Activated CD4-positive, alpha-beta memory T cell treated with anti-CD3 and anti-CD28 coated beads, Interleukin-2, amount 10 ng/mL, durations not matched to agents 7 days and 5 days (primary cell): ENCODE measurements around the gene NACC2. TPM values are rescaled to one million over a fixed set of nuclear protein-coding genes. Genes with fewer than 3 reads are reported as not detected.

Experiments
- CTCF ChIA-PET: fragments of 350-600 bp; sonication (Branson Sonifier 250); formaldehyde crosslinking; loops from one replicate; lab custom pipeline; 2021; ENCODE audit warnings: antibody characterized with exemption, inconsistent platforms; lab: Charles Lee
- POLR2A ChIA-PET: fragments of 350-600 bp; sonication (Branson Sonifier 250); formaldehyde crosslinking; loops from one replicate; lab custom pipeline; 2021; ENCODE audit warnings: antibody characterized with exemption; lab: Charles Lee
- DNase-seq: peaks from one replicate; pipeline ENCODE4 v3.0.0-alpha.2; 2020
- H3K27ac Mint-ChIP-seq: one replicate; pipeline ENCODE4 v1.8.0; 2021; ENCODE audit warnings: mild to moderate bottlenecking, mixed read lengths
- H3K27me3 Mint-ChIP-seq: one replicate; pipeline ENCODE4 v1.8.0; 2021; ENCODE audit warnings: mixed read lengths
- H3K36me3 Mint-ChIP-seq: one replicate; pipeline ENCODE4 v1.8.0; 2021; ENCODE audit warnings: low read depth, mixed read lengths
- H3K4me1 Mint-ChIP-seq: one replicate; pipeline ENCODE4 v1.8.0; 2021; ENCODE audit warnings: mixed read lengths
- H3K4me3 Mint-ChIP-seq: one replicate; pipeline ENCODE4 v1.8.0; 2021; ENCODE audit warnings: mild to moderate bottlenecking, mixed read lengths
- H3K9me3 Mint-ChIP-seq: one replicate; pipeline ENCODE4 v1.8.0; 2021; ENCODE audit warnings: mixed read lengths
- total RNA-seq, 2 experiments: library from RNA; stranded (reverse); gene quantifications; one replicate each; pipeline ENCODE4 v1.2.3, GENCODE V29; 2021

Gene NACC2
- total RNA-seq, 2 experiments from 2014 or later, result 8.1 to 8.7 TPM

GRCh38 chr9:136050266-136050700 is 44.8 kb downstream of the NACC2 start:
- ChIA-PET POLR2A (no interaction called here), CTCF (no interaction called here)
- Mint-ChIP-seq H3K4me1 (peaks cover 4% of the 10 kb centered on the region), H3K27me3 (peaks cover 4% of the 10 kb centered on the region), H3K27ac (no peak overlapping the region), H3K9me3 (no peaks in the 10 kb centered on the region), H3K36me3 (no peaks in the 10 kb centered on the region), H3K4me3 (no peak overlapping the region)
- DNase-seq, result no peak

DNA sequence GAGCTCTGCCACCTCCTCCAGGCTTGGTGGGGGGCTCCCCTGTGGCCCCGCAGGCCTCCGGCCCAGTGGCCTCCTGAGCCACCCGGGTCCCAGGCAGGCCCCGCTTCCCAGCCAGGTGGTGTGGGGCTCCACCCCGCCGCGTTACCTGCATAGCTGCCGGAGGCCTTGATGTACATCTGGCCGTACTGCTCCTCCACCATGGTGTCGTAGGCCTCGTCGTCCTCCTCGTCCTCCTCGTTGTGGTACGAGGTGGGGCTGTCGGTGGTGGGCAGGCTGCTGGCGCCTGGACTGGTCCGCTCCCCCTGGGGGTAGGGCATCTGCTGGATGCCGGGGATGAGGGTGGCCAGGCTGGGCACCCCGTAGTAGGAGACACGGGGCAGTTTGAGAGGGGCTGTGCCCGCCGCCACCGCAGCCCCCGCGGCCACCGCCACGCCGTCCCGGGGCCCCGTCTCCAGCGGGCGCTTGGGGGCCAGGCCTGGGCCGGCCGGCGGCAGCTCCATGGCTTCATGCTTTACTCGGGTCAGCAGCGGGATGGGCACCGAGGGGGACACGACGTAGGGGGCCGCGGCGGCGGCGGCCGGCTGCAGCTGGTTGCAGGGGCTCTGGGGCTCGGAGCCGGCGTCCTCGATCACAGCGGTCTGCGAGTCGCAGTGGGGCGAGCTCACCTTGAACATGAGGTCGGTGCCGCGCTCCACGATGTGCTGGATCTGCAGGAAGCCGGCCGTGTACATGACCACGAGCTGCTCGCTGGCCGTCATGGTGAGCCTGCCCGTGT is 45.4 kb downstream of the NACC2 start:
- Mint-ChIP-seq H3K4me3 (no peak overlapping the region), H3K27me3 (peaks cover 4% of the 10 kb centered on the region)

GRCh38 chr9:136048560-136049411 is 46.3 kb downstream of the NACC2 start:
- Mint-ChIP-seq H3K27ac (no peak overlapping the region), H3K9me3 (no peaks in the 10 kb centered on the region), H3K36me3 (no peaks in the 10 kb centered on the region), H3K27me3 (peaks cover 4% of the 10 kb centered on the region), H3K4me3 (no peak overlapping the region), H3K4me1 (peaks cover 4% of the 10 kb centered on the region)
- no peak for DNase-seq
- ChIA-PET POLR2A (no interaction called here), CTCF (no interaction called here)

More for the DNA sequence above, 45.4 kb downstream of the NACC2 start:
- Mint-ChIP-seq H3K27ac (no peak overlapping the region), H3K36me3 (no peaks in the 10 kb centered on the region), H3K4me1 (peaks cover 4% of the 10 kb centered on the region), H3K9me3 (no peaks in the 10 kb centered on the region)
- no peak for DNase-seq
- CTCF ChIA-PET, result no interaction called here
- POLR2A ChIA-PET, result no interaction called here

GRCh38 chr9:136047775-136048559 is 47.1 kb downstream of the NACC2 start:
- peaks cover 4% of the 10 kb centered on the region for H3K27me3 Mint-ChIP-seq
- CTCF ChIA-PET, result no interaction called here
- POLR2A ChIA-PET, result no interaction called here
- H3K4me1 Mint-ChIP-seq, result peaks cover 4% of the 10 kb centered on the region
- DNase-seq, result no peak
- no peak overlapping the region for H3K27ac Mint-ChIP-seq
- no peaks in the 10 kb centered on the region for H3K36me3 Mint-ChIP-seq
- no peaks in the 10 kb centered on the region for H3K9me3 Mint-ChIP-seq
- H3K4me3 Mint-ChIP-seq, result no peak overlapping the region

DNA sequence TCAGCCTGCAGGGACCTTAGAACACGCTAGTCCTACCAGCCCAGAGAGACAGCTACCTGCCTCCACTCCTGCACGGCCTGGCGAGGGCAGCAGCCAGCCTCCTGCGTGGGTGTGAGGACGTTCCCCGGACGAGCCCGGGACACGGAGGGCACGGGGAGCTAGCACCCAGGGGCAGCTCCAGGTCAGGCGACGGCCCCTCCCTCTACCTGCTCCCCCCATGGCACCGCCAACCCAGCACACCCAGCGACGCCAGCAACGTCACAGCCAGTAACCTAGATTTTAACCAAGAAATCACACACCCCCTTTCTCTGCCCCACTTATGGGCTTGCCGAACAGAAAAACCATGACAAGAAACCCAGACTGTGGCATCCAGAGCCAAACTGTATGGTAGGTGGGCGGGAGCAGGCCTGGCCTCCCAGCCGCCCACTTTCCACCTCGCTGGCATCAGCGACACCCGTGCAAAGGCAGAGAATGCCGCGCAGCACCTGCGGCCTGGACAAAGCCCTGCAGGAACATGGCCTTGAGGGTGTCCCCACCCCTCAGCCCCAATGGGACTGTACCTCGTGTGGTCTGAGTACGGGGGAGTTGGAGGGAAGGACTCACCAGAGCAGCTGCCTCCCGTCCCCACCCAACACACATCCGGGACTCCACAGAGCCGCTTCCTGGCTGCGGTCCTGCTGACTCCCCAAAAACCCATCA is 47.9 kb downstream of the NACC2 start:
- Mint-ChIP-seq H3K9me3 (no peaks in the 10 kb centered on the region), H3K36me3 (no peaks in the 10 kb centered on the region), H3K4me3 (no peak overlapping the region), H3K27me3 (peaks cover 4% of the 10 kb centered on the region), H3K4me1 (peaks cover 4% of the 10 kb centered on the region), H3K27ac (no peak overlapping the region)
- DNase-seq, result no peak
- ChIA-PET CTCF (no interaction called here), POLR2A (no interaction called here)

GRCh38 chr9:136046554-136046920 is 48.6 kb downstream of the NACC2 start:
- peaks cover 1% of the 10 kb centered on the region for H3K4me1 Mint-ChIP-seq
- H3K36me3 Mint-ChIP-seq, result no peaks in the 10 kb centered on the region
- H3K9me3 Mint-ChIP-seq, result no peaks in the 10 kb centered on the region
- no peak overlapping the region for H3K4me3 Mint-ChIP-seq
- no peaks in the 10 kb centered on the region for H3K27me3 Mint-ChIP-seq
- ChIA-PET CTCF (no interaction called here), POLR2A (no interaction called here)
- DNase-seq, result no peak
- no peak overlapping the region for H3K27ac Mint-ChIP-seq

DNA sequence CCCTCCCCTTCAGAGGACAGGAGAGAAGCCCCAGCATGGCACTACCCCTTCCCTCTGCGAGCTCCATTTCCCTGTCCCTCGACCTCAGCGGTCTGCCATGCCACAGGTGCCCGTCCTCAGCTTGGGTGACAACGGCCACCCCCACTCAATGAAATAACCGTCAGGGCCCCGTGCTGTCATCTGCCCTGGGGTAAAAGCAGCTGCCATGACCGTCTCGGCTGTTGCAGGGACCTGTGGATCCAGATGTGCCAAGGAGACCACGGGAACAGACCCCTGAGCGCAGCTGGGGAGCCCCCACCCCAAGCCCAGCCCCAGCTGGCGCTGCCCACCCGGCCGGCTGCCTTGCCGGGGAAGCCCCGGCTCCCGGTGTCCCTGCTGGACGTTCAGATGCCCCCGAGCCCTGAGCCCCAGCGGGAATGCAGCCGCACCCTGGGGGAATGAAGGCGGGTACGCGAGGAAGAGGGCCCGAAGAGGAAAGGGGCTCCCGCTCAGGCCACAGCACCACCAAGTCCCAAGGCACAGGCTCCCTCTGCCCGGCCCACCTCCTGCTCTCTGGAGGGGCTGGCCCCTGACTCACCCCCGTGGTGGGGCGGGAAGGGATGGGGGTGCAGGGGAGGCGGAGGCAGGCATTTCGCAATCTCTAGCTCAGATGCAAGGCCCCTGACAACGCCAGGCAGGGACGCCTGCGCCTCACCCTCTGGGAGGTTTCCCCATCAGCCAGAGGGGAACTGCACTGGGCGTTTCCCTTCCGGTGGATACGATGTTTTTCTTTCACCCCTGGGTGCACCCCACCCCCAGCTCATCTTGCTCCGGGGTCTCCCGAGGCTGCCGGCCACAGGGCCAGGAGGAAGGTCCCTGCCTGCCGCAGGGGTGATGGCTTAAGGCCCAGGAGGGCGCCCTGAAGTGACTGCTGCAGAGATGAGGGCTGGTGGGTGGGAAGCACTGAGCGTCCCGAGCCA is 49.2 kb downstream of the NACC2 start:
- Mint-ChIP-seq H3K36me3 (no peaks in the 10 kb centered on the region), H3K4me1 (peaks cover 1% of the 10 kb centered on the region), H3K9me3 (no peaks in the 10 kb centered on the region), H3K27ac (no peak overlapping the region), H3K4me3 (no peak overlapping the region), H3K27me3 (no peaks in the 10 kb centered on the region)
- ChIA-PET POLR2A (no interaction called here), CTCF (no interaction called here)
- DNase-seq, result no peak

DNA sequence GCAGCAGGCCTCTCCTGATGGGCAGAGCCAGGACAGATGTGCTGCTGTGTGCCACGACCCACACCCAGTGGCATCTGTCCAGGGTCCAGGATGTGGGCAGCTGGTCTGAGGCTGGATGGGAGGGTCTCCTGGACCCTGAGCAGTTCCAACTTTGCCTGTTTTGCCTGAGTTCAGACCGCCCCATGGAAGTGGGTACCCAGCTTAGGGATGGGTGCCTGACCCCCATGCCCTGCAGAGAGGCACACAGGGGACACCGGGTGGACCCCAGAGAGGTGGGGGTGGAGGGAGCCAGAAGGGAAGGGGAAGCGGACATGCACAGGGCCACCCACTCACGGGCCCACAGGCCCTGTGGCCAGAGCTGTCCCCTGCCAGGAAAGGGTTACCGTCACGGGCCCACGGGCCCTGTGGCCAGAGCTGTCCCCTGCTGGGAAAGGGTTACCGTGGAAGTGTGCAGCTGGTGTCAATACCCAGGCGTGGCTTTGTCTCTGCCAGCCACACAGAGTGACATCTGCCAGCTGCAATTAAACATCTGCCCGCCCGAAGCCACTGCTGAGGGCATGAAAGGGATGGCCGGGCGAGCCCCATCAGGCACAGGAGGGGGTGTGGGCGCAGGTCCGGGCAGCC is 50.0 kb downstream of the NACC2 start:
- POLR2A ChIA-PET, result no interaction called here
- Mint-ChIP-seq H3K4me3 (no peak overlapping the region), H3K27ac (no peak overlapping the region), H3K9me3 (no peaks in the 10 kb centered on the region), H3K36me3 (no peaks in the 10 kb centered on the region), H3K27me3 (no peaks in the 10 kb centered on the region), H3K4me1 (peaks cover 1% of the 10 kb centered on the region)
- DNase-seq, result no peak
- CTCF ChIA-PET, result no interaction called here

GRCh38 chr9:136044207-136044970 is 50.7 kb downstream of the NACC2 start:
- Mint-ChIP-seq H3K4me3 (no peak overlapping the region), H3K27ac (no peak overlapping the region), H3K27me3 (no peaks in the 10 kb centered on the region), H3K36me3 (peaks cover 5% of the 10 kb centered on the region), H3K4me1 (peaks cover 1% of the 10 kb centered on the region), H3K9me3 (peaks cover 5% of the 10 kb centered on the region)
- ChIA-PET CTCF (no interaction called here), POLR2A (no interaction called here)
- no peak for DNase-seq

DNA sequence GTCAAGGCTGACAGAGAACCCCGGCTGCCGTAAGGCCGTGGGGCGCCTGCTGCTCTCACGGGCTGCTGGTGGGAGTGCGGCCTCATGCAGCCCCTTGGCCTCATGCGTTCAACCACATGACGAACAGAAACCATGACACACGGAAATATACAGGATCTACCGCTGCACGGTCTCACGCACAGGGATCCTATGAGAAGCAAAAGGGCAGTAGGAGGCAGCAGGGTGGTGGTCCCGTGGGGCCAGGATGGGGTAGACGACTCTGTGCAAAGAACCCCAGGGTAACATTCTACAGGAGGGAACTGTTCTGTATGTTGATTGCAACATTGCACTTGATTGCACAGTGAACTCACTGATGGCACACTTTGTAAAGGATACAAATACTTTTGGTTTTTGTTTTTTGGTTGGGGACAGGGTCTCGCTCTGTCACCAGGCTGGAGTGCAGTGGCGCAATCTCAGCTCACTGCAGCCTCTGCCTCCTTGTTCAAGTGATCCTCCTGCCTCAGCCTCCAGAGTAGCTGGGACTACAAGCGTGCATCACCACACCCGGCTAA is 51.6 kb downstream of the NACC2 start:
- Mint-ChIP-seq H3K4me3 (no peak overlapping the region), H3K27me3 (no peaks in the 10 kb centered on the region), H3K27ac (no peak overlapping the region), H3K36me3 (peaks cover 11% of the 10 kb centered on the region), H3K9me3 (peaks cover 10% of the 10 kb centered on the region), H3K4me1 (peaks cover 1% of the 10 kb centered on the region)
- POLR2A ChIA-PET, result no interaction called here
- CTCF ChIA-PET, result no interaction called here
- no peak for DNase-seq

DNA sequence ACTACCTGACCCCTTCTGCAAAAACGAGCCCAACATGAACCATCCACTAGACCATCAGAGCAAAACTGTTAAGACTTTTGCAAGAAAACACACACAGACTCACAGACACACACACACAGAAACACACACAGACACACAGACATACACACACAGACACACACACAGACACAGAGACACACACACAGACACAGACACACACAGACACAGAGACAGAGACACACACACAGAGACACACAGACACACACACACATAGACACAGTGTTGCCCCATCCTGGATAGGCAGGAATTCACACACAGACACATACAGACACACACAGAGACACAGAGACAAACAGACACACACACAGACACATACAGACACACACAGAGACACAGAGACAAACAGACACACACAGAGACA is 52.5 kb downstream of the NACC2 start:
- H3K27ac Mint-ChIP-seq, result no peak overlapping the region

More for the DNA sequence above, 52.5 kb downstream of the NACC2 start:
- DNase-seq, result no peak
- CTCF ChIA-PET, result no interaction called here
- POLR2A ChIA-PET, result no interaction called here
- no peaks in the 10 kb centered on the region for H3K27me3 Mint-ChIP-seq
- no peak overlapping the region for H3K4me3 Mint-ChIP-seq
- H3K4me1 Mint-ChIP-seq, result peaks cover 1% of the 10 kb centered on the region
- peaks cover 14% of the 10 kb centered on the region for H3K9me3 Mint-ChIP-seq
- peaks cover 15% of the 10 kb centered on the region for H3K36me3 Mint-ChIP-seq
